HPDE6-E6E7 (cell line): ENCODE results near the gene TMEM131L.
"Not testable (repeated sequence)": the region's sequence is repeated elsewhere in the genome, so short reads cannot be mapped to it uniquely, and the experiment has no call there.

Source experiments
- DNase-seq: peaks from one replicate; pipeline ENCODE4 v3.0.0; 2011; ENCODE audit warnings: missing footprints; ENCODE audit errors: extremely low spot score

The TMEM131L gene

DNA sequence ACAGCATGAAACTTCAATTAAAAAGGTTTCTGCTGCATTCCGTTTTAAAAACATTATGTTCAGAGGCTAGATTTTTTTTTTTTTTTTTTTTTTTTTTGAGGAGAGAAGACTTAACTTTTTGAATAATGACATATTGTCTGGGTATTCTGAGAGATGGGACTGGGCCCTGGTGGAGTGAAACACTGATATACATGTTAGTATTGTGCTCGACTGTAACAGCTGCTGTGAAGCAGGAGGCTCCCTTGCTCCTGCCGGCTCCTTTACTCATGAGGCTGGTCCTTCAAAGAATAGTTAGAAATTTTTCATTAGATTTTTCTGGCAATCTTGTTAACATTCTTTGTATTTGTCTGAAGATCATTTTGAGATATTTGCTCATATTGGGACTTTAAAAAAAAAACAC is 73.3 kb downstream of the TMEM131L start:
- DNase-seq, result no peak

DNA sequence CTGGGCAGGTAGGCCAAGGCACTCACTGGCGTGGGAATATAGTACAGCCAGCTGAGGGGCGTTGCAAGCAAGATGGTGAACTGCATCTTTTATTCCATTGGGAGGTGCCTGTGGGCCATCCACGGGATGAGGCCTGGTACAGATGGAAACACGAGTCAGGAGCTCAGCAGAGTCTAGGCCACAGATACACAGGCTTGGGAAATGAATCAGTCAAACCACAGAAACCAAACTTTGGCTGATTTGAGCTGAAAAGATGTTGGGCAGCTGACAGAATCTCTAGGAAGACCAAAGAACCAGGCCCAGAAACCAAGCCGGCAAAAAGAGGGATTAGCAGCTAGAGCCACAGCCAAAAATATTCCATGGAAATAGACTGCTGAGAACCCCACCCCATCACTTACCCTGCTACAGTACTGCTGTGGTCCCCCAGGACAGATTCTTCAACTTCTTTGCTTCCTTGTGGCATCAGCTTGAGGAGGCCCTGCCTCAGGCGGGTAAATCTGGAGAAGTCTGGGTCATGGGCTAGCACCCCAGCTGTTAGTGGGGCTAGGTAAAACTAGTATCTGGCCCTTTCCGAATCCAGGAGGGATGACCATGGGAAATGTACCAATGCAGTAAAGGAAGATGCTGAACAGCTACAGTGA is 75.4 kb downstream of the TMEM131L start:
- DNase-seq, result no peak

DNA sequence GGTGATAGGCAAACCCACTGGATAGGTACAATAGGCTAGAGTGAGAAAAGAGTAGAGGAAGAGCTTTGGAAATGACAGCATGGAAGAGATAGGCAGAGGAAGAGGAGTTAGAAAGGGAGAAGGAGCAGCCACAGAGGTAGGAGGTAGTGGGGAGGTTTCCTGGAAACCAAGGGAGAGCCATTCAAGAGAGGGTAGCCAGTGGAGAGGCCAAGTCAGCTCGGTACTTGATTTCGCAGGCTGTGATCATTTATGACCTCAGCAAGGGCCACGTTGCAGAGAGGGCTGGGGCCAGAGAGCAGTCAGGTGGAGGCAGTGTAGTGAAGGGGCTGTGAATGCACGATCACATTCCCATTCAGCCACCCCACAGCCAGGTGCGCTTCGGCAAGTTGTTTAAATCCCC is 76.0 kb downstream of the TMEM131L start:
- DNase-seq, result no peak

DNA sequence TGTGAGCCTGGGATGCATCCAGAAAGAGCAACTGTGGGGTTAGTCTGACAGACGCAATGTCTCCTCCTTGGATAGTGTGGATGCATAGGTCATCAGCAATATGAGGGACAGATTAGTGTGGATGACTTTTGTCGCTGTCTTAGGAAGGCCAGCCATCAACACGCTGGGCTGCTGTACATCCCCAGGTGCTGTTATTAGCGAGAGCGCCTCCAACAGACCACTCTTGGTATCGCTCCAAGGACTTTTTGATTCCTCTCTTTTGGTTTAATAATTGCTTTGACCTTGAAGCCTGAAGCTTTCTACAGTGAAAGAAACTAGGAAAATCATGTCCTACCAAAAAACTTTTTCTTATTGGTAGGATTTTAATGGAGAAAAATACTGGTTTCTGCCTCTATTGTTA is 76.7 kb downstream of the TMEM131L start:
- DNase-seq, result no peak

DNA sequence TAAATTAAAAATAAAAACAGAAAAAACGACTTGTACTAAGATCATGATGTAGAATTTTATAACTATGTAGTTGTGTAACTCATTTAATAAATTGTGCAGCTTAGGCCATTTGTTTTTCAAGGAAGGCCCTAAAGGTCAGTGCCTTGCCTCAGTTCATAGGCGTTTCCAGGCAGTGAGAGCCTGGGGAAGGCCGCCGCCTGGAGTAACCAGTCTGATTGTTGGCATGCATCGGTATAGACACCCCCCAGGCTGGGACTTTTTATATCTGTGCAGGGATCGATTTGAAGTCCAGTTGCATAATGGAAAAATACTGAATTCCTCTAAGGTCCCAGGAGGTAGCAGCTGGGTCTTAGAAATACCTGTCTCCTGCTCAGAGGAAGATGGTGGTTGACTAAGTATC is 77.2 kb downstream of the TMEM131L start:
- no peak for DNase-seq

DNA sequence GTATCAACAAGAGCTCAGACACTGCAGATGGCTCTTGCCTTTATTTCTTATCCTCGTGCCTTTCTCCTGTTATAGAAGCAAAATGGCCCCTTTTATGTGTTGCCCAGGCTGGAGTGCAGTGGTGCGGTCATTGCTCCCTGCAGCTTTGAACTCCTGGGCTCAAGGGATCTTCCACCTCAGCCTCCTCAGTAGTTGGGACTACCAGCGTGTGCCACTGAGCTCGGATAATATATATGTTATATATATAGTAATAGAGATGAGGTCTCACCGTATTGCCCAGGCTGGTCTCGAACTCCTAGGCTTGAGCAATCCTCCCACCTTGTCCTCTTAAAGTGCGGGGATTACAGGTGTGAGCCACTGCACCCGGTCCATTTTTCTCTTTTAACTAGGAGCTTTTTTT is 79.7 kb downstream of the TMEM131L start:
- no peak for DNase-seq

DNA sequence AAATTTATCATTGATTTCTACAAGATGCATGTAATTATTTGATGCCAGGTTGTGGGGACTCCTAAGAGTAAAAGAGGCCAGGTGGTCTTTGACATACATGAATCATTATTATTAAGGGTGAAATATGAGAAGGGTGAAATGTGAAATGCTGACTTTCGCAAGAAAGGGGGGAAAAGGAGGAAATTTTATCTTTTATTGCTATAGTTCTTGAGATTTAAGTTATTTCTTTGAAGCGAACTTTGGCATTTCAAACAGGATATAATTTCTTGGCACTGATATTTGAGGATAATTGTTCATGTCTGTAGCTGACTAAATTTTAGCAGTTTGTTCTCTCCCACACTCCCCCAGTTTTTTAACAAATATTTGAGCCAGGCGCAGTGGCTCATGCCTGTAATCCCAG is 80.1 kb downstream of the TMEM131L start:
- no peak for DNase-seq

DNA sequence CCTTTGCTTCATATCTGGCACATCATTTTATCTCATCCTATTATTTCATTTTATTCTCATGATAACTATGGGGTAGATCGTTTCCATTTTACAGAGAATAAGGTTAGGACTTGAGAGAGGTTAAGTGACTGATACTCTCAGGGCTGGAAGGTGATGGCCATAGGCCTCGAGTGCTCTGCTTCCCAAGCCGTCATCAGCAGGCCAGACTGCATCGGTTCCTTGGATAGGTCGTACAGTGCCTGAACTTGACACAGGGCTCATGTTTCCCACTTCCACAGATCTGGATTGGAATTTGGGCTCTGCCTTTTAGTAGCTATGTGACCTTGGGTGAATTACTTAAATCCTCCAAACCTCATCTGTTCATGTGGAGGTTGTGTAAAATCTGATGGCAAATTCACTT is 81.4 kb downstream of the TMEM131L start:
- no peak for DNase-seq

DNA sequence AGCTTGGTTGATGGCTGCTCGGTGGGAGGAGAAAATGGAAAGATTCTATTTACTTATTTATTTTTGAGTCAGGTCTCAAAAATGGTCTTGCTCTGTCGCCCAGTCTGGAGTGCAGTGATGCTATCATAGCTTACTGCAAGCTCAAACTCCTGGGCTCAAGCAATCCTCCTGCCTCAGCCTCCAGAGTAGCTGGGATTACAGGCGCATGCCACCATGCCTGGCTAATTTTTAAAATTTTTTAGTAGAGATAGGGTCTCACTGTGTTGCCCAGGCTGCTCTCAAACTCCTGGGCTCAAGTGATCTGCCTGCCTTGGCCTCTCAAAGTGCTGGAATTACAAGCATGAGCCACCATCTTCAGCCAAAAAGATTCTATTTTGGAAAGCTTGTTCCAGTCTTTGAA is 82.7 kb downstream of the TMEM131L start:
- DNase-seq, result not testable (repeated sequence)

DNA sequence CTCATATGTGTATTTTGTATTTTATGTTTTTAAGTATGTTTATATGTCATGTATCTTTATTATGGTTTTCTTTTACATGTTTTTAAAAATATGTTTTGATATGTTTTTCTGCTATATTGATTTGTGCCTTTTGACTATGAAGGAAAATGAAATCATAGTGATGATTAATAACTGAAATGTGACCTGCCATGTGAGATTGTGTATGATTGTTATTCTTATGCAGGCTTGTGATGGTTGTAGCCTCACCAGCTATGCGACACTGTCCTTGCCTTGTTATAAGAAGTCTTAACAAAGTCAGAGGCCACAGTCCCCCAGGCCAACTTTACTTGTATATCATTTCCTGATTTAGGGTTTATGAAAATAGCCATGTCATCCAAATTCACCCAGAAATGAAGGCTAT is 83.2 kb downstream of the TMEM131L start:
- DNase-seq, result no peak

DNA sequence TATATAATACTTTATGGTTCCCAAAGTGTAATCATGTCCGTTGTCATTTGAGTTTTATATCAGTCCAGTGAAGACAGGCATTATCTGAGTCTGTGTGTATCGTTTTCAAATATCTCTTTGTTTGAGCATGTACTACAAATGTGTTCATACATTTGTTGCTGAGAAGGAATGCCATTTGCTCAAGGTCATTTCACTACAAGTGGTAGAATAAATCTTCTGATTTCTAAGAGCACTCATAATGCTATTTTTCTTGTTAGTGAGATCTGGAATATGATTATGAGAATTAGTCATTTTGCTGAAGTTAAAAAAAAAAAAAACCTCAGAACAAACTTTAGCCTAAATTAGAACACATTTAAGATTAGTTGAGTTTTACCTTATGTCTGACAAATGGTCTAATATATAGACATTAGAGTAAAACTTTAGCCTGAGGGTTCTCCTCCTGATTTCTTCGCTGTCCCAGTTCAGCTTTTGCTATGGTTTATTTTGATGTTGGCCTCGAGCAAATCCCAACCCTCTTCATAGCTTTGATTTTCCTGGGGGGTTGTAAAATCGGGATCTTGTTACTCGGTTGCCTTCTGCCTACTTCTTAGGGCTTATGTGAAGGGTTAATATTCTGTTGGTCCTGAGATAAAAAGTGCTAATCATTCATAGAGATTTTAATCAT is 87.1 kb downstream of the TMEM131L start:
- DNase-seq, result no peak

DNA sequence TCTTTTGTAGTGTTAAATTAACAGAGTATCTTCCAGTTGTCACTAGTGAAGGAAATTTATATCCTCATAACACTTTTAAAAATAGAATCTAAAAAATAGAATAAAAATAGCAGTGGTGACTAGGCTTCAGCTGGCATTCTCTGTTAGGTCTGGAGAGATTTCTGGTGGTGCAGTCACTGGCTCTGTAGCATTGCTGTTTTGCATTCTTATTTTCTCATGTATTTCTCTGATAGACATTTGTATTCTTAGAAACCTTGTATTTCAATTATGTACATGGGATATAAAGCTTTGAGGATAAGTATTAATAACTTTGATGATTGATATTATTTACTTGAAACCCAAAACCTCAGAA is 87.6 kb downstream of the TMEM131L start:
- DNase-seq, result no peak

DNA sequence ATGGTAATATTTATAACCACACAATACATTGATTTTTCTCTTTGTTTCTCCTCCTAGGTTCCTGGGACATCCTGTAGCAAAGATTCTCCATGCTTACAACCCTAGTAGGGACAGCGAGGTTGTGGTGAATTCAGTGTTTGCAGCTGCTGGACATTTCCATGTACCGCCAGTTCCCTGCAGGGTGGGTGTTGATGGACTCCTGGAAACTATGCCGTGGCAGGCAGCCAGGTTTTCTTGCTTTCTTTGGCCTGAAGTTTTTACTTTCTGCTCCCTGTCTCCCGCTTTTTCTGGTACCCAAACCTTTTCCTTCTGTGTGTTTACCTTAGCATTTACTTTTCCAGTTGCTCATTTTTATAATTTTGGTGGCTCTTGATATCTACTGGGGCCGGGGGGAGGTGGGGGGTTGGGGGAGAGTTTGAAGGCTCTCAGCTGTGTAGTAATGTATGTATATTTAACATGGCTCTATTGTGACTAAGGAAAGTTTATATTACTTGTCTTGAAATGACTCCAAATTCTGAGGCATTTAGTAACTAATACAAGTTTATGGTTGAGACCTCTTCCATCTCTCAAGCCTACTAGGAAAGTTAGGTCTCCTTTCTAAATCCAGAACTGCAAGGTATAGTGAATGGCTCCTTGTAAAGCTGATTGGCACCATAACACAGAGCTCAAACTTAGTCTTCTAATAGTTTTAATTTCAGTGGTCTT is 89.7 kb downstream of the TMEM131L start:
- no peak for DNase-seq

DNA sequence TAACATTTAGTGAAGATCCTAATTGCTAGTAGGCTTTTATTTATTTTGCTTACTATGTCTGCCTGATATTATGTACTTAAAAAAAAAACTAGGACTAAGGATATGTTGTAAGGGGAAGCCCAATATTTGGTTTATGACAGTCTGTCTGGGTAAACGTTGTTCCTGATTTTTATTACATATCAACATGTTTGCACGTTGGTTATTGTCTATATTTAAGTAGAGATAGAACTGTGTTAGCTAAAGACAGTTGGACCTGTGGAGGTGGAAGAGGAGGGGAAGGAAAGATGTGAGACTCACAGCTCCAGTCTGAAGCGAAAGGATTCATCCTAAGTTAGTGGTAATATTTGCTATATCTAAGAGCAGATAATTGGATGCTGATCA is 90.3 kb downstream of the TMEM131L start:
- DNase-seq, result no peak

DNA sequence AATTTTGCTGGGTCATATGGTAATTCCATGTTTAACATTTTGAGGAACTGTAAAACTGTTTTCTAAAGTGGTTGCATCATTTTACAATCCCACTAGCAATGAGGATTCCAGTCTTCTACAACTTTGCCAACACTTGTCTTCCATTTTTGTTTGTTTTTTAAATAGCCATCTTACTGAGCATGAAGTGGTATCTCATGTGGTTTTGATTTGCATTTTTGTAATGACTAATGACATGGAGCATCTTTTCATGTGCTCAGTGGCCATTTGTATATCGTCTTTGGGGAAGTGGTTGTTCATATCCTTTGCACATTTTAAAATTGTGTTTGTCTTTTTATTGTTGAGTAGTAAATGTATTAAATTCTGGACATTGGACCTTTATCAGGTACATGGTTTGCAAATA is 94.7 kb downstream of the TMEM131L start:
- no peak for DNase-seq

DNA sequence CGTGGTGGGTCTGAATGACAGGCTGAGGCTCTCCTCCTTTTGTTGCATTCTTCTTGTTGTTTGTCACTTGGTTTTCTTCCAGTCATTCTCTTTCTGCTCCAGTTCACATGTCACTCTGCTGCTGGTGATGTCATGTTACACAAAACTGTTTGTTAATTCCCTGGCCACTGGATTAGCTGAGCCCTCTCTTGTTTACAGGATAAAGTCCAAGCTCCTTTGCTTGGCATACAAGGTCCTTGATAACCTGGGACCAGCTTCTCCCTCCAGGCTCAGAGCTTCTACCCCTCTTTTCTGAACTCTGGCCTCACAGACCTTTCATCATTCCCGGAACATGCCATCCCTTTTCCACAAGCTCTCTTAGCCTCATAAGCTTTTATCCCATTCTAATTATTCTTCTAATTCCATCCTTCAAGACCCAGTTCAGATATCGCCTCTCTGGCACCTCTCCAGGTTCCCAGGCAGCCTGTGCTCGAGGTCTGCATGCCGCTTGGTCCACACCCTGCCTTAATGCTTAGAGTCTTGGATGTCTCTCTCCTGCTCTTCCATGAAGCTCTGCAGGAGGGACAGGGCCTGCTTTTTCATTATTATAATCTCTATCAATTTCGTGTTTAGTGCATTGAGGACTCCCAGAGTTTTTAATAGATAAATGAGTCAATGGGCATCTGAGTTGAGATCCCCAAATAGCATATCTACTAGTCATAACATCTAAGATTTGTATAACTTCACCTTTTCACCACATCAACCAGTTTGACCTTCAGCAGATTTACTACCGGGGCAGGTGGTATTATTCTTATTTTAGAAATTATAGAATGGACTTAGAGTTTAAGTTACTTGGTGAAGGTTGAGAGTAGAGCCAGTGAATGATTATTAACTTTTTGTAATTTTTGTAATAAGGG is 98.7 kb downstream of the TMEM131L start:
- no peak for DNase-seq

DNA sequence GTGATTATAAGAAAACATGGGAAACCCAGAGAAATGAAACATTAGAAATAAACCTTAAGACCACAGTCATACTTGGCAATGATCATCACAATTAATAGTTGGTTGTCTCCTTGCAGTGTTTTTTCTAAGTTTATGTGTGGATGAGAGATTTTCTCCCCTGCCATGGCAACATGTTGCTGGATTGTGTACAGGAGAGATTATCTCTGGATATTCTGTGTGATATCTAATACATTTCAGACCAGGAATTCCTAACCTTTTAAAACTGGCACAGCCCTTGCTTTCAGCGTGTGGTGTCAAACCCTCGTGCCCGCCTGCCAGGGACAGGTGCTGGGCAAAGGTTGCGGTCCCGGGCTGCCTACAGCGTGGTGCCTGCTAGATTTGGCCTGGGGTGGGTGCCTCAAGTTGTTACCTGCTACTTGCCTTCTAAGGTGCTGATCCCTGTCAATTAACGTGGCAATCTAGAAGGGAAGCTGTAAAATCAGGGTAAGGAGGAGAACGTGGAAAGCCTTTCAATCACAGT is 100.5 kb downstream of the TMEM131L start:
- DNase-seq, result no peak

DNA sequence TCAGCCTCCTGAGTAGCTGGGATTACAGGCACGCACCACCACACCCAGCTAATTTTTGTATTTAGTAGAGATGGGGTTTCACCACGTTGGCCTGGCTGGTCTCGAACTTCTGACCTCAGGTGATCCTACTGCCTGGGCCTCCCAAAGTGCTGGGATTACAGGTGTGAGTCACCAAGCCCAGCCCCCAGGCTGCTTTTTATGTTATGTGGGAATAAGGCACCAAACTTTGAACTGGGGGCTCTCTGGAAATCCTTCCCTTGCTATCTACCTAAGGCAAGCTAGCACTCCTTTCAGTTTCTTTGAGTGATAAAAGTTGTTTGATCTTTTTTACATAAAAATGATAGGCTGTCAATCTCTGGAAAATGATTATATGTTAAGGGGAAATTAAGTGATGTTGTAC is 101.5 kb downstream of the TMEM131L start:
- DNase-seq, result not testable (repeated sequence)

DNA sequence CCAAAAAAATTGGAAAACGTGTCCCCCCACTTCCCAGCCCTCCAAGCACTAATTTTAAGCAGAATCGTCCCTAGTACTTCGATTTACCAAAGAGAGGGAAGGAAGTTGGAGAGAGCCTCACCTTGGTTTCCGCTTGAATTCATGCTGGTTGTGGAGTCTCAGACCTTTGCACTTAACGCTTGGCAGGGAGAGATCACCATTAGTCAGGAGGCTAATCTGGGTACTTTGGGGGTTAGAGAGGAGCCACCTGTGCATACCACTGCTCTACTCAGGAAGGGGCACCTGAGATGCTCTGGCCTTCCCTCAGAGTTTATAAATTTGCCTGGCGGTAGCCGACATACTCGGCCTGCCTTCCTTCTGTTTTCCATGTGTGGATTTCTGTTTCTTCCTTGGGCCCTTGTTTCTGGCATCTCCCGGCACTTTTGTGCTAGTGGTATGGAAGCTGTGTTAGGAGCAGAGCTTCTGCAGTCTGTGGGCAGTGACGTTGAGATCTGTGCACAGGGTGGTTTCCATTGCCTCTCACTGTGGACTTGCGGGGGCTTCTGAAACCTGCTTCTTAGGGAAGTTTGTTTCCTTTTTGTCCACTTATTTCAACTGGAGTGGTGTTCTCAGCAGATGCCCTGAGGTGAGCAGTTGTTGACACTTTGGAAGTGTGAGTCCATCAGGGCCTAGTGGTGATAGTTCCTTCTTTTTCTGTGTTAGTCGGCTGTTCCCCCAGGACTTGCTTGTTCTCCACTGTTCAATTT is 104.2 kb downstream of the TMEM131L start:
- DNase-seq, result no peak

DNA sequence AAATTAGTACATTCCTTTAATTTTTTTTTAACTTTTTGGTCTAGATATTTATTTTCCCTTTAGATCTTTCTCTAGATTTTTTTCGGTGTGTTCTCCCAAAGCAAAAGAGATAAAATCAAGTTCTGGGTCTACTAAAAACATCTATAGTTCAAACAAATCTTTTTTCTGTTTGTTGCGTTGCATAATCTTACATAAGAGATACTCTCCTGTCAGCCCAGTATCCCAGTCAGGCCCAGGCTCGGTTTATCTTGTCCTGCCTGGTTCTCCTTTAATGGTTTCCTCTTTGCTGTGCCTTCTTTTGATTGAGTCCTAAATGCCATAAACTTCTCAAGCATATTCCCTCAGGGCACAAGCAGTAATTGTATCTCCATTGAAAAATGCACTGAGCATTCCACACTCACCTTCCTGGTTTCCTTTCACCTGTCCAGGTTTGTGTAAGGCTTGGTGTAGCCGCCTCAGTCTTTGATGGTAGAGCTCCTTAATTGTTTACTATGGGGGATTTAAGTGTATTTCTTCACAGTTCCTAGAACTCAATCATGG is 104.9 kb downstream of the TMEM131L start:
- DNase-seq, result no peak

DNA sequence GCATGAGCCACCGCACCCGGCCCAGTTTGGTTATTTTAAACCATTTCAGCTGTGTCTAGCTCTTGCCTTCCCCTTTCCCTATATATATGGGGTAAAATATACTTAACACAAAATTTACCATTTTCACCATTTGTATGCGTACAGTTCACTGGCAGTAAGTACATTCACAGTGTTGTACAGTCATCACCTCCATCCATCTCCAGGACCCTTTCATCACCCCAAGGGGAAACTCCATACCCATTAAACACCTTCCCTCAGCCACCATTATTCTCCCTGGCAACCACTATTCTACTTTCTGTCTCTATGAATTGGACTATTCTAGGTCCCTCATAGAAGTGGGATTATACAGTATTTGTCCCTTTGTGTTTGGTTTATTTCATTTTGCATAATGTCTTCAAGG is 106.4 kb downstream of the TMEM131L start:
- no peak for DNase-seq
